ENCODE data around the gene HERPUD1. TPM values are rescaled to one million over a fixed set of nuclear protein-coding genes. Genes with fewer than 3 reads are reported as not detected.

Gene HERPUD1
- total RNA-seq, 1 donor from 2014 or later = 72.9 TPM

DNA sequence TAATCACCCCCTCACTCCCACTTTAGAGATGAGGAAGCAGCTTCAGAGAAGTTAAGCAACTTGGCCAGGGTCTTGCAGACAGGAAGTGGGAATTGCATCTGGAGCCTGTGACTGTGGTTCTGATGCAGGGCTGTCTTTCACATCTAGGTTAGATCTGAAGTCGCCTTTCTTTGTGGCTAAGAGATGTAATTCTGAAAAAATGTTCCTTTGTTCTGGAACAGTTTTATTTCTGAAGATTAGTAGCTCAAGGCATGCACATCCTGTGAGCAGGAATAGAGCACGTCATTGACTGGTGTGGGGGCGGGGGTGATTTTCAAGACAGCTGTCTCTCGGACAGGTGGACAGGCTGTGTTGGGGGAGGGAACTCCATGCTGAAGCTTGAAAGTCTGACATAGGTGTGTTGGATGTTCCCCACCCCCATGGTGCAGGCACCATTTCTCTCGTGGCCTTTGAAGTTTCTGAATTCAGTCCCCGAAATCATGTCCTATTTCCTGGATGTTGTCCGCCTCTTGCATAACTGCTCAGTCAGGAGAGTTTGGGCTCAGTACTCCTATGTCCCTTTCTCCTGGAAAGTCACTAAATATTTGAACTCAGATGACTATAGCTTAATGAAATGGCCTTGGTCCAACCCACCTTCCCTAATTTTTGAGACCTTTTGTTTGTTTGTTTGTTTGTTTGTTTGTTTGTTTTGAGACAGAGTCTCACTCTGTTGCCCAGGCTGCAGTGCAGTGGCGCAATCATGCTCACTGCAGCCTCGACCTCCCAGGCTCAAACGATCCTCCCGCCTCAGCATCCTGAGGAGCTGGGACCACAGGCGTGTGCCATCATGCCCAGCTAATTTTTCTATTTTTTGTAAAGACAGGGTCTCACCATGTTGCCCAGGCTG lies 21.0 kb upstream of the HERPUD1 start:
- DNase-seq (ENCODE audit: low read depth in 2 of 2) = no peak

DNA sequence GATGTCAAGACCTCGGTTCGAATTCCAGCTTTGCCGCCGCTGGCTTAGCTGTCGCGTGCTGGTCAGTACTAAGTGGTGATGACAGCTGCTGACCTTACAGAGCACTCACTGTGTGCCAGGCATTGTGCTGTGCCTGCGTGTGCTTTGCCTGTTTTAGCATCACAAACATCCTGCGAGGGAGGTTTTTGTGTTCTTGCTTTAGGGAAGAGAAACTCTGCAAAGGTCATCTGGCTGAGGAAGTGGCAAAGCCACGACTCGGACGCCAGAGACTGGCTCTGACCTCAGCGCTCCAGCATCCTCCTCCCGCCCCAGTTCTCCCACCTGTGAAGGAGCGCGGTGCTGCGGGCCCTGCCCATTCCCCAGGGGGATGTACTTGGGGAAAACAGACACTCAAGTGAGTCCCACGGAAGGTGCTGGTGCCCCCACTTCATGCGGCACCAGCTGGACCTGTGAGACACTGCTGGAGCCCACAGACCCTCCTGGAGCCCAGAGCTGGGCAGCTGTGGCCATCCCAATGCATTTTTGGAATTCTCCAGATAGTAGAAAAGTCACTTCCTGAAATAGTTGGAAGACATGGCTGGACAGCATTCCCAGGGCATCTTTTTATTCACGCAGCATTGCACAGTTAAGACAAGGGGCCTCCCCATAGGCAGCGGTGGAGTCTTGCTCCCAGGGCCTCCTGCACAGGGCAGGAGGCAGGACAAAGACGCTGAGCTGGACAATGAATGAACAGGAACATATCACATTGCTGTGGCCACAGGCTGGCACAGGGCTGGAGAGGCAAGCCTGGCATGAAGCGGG lies 20.0 kb upstream of the HERPUD1 start:
- peak in 1 of 2 donors; percentile 49 for DNase-seq (ENCODE audit: low read depth in 2 of 2)

DNA sequence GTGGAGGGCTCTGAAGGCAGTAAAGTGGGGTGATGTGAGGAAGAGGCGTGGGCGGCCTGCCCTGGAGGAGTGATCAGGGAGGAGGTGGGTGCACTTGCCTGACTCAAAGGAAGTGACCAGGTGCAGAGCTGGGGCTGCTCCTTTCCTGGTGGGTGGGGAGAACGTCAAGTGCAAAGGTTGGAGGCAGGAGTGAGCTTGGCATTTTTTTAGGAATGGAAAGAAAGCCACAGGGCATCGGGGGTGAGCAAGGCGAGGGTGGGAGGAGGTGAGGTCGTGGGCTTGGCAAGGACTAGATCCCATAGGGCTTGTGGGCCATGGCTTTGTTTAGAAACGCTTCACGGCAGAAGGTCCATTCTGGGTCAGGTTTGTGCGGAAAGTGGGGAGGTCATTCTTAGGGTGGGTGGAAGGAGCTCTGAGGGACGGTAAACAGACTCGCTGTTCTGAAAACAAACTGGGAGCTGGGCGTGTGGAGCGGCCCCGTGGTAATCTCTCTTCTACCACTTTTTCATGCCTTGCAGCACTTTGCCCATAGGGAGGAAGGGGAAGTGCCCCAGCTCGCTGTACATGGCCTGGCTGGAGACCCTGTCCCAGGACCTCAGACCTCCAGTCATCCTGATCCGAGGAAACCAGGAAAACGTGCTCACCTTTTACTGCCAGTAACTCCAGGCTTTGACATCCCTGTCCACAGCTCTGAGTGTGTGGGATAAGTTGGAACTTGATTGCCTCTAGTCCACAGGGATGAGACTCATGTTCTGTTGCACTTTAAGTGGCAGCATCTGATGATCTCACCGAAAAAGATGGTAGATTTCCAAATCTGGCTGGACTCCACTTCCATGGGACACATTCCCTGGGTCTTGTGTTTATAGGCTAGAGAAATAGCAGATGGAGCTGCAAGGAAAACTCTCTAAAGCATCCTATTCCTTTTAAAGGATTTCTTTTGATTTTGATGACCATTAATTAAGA lies 18.9 kb upstream of the HERPUD1 start:
- no peak for DNase-seq (ENCODE audit: low read depth in 2 of 2)

DNA sequence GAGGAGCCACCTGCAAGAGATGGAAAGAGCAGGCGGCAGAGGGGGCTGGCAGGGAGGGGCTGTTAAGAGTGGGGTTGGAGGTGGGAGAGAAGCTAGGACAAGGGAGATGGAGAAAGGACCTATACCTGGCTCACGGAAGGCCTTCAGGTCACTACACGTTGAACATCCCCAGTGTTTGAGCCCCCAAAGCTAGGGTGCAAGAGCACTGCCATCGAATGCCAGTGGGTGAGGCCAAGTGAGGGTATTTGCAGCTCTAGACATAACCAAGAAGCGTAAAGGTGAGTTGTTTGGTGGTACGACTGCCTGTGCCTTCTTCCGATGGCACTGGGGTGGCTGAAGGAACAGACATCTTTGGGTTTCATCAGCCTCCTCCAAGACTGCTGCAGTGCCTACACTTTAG lies 17.0 kb upstream of the HERPUD1 start:
- no peak for DNase-seq (ENCODE audit: low read depth in 2 of 2)

DNA sequence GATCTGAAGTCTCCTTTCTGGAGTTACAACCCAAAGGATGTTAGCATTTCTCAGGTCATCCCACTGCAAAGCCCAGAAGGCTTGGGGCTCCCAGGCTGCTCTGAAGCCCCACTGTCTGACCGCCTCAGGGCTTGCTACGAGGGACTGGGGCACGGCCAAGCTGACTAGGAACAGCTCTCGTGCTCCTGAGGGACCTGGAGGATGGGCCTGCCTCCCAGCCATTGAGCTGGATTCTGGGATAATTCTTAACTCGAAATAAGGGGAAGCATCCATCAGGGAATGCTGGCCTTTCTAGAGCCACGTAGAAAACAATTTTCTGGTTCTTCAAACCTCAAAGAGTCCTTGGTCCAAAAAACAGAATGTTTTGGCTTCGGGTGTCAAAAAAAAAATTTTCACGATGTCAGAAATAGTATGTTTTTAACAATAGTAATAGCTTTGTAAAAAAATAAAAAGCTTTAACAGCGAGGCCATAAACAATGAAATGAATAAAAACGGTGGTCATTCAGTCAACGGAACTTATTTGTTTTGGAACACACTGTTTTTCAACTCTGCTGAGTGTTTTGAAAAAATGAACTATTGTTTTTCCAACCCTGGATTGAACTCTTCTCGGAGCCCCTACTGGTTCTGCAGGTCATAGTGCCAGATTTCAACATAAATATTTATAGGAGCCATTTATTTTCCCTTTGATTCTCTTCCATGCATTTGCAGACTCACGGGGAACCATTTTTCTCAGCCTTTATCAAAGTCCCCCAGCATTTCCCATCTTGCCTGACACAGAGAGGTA lies 16.4 kb upstream of the HERPUD1 start:
- peak; percentile 89 to 90 for DNase-seq (ENCODE audit: low read depth in 2 of 2)

DNA sequence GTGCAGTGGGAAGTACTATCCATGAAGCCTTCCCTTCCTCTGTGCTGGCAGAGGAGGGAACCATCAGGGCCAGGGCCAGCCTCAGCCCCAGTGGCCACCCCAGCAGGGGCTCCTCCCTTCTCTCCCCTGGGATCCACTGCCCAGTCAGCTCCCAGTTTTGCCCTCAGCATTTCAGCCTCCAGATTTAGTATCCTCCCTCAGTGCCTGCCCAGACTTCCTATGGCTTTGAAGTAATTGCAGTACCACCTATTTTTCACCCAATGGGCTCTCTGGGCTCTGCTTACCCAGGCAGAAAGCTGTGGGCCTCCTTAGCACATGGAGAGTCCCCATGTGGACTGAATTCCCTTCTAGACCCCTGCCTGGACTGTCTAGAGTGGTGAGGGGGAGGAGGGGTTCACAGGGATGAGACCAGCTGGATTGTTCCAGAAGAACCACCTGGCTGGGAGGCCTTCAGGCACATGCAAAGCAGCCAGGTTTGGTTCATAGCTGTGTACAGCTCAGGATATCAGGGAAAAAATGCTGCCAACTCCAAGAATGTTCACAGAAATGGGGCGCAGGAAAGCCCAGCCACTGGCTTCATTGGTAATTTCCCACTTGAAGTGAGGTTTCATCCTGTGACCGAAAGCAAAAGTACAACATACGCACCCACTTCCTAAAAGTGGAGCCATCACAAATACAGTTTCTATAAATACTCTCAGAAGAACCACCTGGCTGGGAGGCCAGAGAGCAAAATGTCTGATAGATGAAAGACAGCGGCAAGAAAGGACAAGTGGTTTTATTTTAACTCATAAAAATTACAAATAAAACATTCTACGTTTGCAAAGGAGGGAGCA lies 15.2 kb upstream of the HERPUD1 start:
- peak; percentile 41 to 58 for DNase-seq (ENCODE audit: low read depth in 2 of 2)

DNA sequence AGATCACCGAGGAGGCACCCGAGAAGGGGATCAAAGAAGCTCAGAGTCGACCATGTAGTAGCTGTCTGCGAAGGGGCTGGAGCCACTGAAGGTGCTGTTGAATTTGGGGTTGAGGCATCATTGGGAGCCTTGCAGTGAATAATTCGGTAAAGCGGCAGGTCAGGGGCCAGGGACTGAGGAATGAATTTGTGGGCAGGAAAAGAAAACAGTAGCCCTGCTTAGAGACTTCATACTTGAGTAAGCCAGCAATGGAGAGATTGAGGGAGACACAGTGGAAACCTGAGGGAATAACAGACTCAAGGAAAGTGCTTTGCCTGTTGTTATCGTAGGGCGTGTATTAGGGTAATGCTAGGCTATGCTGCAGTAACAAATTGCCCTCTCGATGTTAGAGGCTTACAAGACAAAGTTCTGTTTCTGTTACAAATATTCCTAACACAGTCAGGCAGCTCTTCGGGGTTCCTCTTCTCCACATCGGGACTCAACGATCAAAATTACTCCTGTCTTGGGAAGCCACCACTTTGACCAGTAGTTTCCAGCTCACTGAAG lies 13.4 kb upstream of the HERPUD1 start:
- no peak for DNase-seq (ENCODE audit: low read depth in 2 of 2)

DNA sequence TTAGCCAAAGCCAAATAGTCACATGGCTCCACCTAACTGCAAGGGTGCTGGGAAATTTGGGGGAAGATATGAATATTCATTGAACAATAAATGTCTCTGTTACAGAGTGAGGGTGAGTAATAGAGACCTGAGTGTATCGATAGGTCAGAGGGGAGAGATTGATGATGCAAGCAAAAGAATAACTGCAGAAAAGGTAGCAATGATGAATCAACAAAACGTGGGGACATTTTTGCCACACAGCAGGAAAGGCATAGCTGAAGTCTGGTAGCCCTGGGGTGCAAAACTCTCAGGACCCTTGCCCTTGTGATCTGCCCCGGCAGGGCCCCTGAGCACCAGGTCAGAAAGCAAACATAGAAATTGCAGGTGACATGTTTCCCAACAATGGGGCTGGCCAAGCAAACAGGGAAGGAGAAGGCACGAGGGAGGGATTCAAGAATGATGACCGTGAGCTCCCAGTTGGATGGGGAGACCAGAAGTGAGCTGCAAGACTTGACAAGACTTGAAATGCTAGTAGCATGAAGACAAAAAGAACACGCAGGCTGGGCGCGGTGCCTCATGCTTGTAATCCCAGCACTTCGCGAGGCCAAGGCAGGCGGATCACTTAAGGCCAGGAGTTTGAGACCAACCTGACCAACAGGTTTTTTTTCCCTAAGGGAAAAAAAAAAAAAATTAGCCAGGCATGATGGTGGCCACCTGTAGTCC lies 12.7 kb upstream of the HERPUD1 start:
- no peak for DNase-seq (ENCODE audit: low read depth in 2 of 2)

DNA sequence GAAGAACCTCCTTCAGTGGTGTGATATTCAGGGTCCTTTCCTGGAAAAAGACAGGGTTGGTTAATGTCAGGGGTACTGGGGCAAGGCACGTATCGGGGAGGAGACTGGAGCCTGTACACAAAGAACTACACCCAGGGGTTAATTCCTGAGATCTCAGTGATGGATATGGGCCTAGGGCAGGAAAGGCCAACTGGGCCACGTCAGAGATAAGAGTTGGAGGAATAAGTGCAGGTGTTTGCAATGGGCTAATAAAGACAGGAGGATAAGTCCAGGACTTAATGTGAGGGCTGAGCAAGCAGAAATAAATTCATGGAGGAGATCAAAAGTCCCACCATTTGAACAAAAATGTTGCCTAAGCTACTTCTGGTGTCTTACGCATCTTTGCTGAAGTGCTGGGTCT lies 10.4 kb upstream of the HERPUD1 start:
- no peak for DNase-seq (ENCODE audit: low read depth in 2 of 2)

DNA sequence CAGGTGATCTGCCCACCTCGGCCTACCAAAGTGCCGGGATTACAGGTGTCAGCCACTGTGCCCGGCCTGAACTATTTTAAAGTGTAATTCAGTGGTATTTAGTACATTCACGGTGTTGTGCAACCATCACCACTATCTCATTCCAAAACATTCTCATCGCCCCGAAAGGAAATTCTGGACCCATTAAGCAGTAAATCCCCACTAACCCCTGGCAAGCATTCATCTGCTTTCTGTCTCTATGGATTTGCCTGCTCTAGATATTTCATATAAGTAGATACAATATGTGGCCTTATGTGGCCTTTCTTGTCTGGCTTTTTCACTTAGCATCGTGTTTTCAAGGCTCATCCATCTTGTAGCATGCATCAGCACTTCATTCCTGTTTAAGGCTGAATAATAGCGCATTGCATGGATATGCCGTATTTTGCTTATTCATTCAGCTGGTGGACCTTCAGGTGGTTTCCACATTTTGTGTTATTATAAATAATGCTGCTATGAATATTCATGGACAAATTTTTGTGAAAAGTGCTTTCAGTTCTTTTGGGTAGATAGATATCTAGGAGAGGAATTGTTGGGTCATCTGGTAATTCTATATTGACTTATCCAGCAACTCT lies 8.4 kb upstream of the HERPUD1 start:
- DNase-seq (ENCODE audit: low read depth in 2 of 2) = no peak

DNA sequence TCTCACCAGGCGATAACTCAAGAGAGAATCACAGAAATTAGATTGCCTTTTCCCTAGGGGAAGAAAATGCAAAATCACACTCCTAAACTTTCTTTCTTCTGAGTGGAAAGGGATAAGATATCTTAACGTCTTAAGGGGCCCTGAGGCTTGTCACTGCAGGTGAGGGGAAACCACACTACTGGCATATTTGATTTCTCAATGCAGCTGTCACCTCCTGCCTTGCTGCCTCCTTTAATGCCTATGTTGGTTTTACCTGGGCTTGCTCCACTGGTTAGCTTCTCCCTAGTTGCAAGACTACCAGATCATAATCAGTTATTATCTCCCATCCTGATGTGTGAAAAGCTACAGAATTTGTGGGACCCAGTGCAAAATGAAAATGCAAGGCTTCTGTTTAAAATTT lies 4.5 kb upstream of the HERPUD1 start:
- DNase-seq (ENCODE audit: low read depth in 2 of 2) = no peak

DNA sequence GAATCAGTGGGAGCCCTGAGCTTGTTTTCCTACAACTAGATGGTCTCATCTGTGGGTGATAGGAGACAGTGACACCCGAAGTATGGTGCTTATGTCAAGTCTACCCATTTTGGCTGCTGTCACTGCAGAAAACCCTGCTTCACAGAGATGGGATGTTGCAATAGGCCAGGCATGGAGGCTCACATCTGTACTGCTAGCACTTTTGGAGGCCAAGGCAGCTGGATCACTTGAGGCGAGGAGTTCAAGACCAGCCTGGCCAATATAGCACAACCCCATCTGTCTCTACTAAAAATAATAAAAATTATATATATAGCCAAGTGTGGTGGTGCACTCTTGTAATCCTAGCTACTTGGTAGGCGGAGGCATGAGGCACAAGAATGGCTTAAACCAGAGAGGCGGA lies 2.3 kb upstream of the HERPUD1 start:
- no peak for DNase-seq (ENCODE audit: low read depth in 2 of 2)

DNA sequence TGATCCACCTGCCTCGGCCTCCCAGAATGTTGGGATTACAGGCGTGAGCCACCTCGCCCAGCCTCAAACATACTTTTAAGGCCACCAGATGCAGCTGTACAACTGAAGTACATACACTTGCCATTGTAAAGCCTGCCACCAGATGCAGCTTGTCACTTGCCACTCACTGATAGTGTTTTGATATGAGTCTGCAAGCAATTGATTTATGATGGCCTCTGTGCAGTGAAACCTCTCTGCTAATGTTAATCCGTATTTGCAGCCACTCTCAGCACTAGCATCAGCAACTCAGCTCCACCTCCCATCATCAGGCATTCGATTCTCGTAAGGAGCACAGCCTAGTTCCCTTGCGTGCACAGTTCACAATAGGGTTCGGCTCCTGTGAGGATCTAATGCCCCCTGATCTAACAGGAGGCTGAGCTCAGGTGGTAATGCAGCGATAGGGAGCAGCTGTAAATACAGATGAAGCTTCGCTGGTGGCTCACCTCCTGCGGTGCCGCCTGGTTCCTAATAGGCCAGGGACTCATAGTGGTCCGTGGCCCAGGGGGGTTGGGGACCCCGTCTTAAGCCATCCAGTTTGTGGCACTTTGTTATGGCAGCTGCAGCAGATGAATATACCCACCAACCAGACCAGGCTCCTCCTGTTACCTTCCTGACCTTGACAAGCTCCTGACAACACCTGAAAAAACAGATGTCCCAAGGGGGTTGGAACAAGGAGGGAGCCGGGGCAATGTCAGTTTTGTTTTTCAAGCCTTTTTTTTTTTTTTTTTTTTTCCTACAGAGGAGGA lies 1.3 kb upstream of the HERPUD1 start:
- no peak for DNase-seq (ENCODE audit: low read depth in 2 of 2)

DNA sequence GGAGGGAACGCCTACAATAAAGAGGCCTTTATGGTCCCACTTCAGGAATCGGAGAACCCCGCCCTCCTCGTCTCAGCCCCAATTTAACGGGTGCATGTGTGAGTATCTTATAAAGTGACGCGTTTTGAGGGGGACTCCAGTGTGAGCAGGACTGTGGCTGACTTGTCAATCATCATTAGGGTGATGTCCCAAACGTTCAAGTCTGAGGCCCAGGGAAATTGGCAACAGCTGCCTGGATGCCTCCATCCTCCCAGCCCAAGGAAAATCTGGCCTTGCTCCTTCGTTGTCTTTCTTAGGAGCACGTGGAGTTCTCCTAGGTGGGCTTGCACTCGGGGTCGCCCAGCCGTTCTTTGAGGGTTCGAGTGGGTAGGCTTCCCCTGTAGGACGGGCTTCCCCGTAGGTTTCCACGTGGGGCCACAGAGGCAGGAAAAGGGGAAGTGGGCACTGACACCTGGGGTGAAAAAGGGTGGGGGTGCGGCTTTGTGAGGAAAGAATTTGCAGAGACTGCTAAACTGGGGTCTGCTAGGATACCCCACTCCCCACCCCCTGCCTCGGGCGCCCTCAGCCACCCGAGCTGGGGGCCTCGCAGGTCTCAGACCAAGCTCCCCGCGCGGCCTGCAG lies 561 bp upstream of the HERPUD1 start:
- DNase-seq (ENCODE audit: low read depth in 2 of 2) = no peak

DNA sequence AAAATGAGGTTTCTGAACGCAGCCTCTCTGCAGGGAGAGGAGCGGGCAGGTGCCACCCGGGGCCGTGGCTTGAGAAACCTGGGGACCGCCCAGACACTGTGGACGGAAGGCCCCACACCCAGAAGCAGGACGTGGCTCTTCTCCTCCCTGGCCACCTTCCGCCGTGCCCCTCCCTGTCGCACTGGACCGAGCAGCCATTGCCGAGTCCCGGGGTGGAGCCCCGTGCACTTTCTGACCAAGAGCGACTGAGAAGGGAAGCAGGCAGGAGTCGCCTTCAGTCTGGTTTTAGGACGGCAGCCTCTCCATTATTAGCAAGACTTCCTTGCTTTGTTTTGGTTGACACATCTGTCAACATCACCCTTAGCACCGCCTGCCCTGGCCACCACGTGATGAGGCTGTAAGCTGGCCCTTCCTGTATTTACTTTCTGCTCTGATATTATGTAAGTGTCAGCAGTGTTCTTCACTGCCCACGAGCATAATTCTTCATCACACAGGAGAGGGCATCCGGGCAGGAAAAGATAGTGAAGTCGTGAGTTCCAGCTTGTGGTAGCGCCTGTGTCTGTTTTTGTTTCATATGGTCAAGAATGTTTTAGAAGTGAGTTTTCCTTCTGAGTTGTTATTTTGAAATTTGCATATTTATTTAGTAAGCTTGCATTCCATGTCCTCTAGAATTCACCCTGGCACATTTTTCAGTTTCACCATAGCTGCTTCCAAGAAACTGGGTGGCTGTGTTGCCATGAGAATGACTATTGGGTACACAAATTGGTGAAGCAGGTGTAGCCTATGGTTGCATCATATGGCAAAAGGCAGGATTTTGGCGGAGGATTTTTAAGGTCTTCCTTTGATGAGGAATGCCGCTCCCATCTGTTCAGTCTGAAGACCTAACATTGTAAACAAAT lies 1.0 kb downstream of the HERPUD1 start:
- DNase-seq (ENCODE audit: low read depth in 2 of 2) = peak; percentile 60 to 84

All from dermis microvascular lymphatic vessel endothelial cell (primary cell).